Measurements from ENCODE around the gene DTNBP1. TPM values are rescaled to one million over a fixed set of nuclear protein-coding genes. Genes with fewer than 3 reads are reported as not detected.

DTNBP1 gene
- total RNA-seq, 3 donors from 2014 or later: 19.6 to 31.8 (median 25.0) TPM

GRCh38 chr6:15623276-15624116 lies 39.3 kb downstream of the DTNBP1 start:
- DNase-seq (no peak), ATAC-seq (peak; percentile 41)
- intact Hi-C loops (cut with DNase I, micrococcal nuclease): loop anchor here in 1 of 2 donors (10.0 kb wide), 1 partner anchor 119 kb away; no protein-coding TSS in a partner anchor
- H3K9me3 ChIP-seq: no peaks in the 10 kb centered on the region
- no peaks in the 10 kb centered on the region for H3K36me3 ChIP-seq (ENCODE audit: low read depth)
- peak; percentile 21 for TF ChIP-seq CTCF (IDR thresholded peaks at IDR 0.05)
- H3K4me3 ChIP-seq: no peak overlapping the region
- H3K4me1 ChIP-seq (ENCODE audit: low read depth): peaks cover 7% of the 10 kb centered on the region

- no peak for ATAC-seq
- TF ChIP-seq CTCF (IDR thresholded peaks at IDR 0.05): no peak
- Histone ChIP-seq H3K4me1 (ENCODE audit: low read depth) (peaks cover 7% of the 10 kb centered on the region), H3K36me3 (ENCODE audit: low read depth) (no peaks in the 10 kb centered on the region), H3K9me3 (no peaks in the 10 kb centered on the region), H3K4me3 (no peak overlapping the region)
- DNase-seq: no peak
- intact Hi-C loops (cut with DNase I, micrococcal nuclease): loop anchor here in 1 of 2 donors (10.0 kb wide), 1 partner anchor 117 kb away; no protein-coding TSS in a partner anchor
Measured at GRCh38 chr6:15622045-15622740, 40.6 kb downstream of the DTNBP1 start.

GRCh38 chr6:15621203-15622044 lies 41.4 kb downstream of the DTNBP1 start:
- H3K36me3 ChIP-seq (ENCODE audit: low read depth): no peaks in the 10 kb centered on the region
- intact Hi-C loops (cut with DNase I, micrococcal nuclease): loop anchor here in 1 of 2 donors (10.0 kb wide), 1 partner anchor 117 kb away; no protein-coding TSS in a partner anchor
- DNase-seq: peak; percentile 27 to 64 (median 35)
- no peaks in the 10 kb centered on the region for H3K9me3 ChIP-seq
- no peak for TF ChIP-seq CTCF (IDR thresholded peaks at IDR 0.05)
- peak; percentile 63 for ATAC-seq
- no peak overlapping the region for H3K4me3 ChIP-seq
- peaks cover 7% of the 10 kb centered on the region for H3K4me1 ChIP-seq (ENCODE audit: low read depth)

- no peak for DNase-seq
- Histone ChIP-seq H3K4me1 (ENCODE audit: low read depth) (peaks cover 7% of the 10 kb centered on the region), H3K4me3 (no peak overlapping the region), H3K36me3 (ENCODE audit: low read depth) (no peaks in the 10 kb centered on the region), H3K9me3 (no peaks in the 10 kb centered on the region)
- intact Hi-C loops (cut with DNase I, micrococcal nuclease): loop anchor here in 1 of 2 donors (10.0 kb wide), 1 partner anchor 116 kb away; no protein-coding TSS in a partner anchor
- no peak for TF ChIP-seq CTCF (IDR thresholded peaks at IDR 0.05)
- ATAC-seq: no peak
Measured at GRCh38 chr6:15620611-15621010, 42.2 kb downstream of the DTNBP1 start.

GRCh38 chr6:15619330-15619729 lies 43.5 kb downstream of the DTNBP1 start:
- ATAC-seq (no peak), DNase-seq (no peak)
- Histone ChIP-seq H3K36me3 (ENCODE audit: low read depth) (no peaks in the 10 kb centered on the region), H3K4me3 (no peak overlapping the region), H3K9me3 (no peaks in the 10 kb centered on the region), H3K4me1 (ENCODE audit: low read depth) (peaks cover 7% of the 10 kb centered on the region)
- no peak for TF ChIP-seq CTCF (IDR thresholded peaks at IDR 0.05)
- intact Hi-C loops (cut with DNase I, micrococcal nuclease): no loop called here
